ENCODE data around the gene NOP53.

- TF ChIP-seq CTCF (IDR thresholded peaks at IDR 0.05; ENCODE audit: insufficient read depth, low read length) (peak; percentile 57), POLR2AphosphoS5 (IDR thresholded peaks at IDR 0.05; ENCODE audit: low read depth) (no peak)
These were observed 32.0 kb upstream of the NOP53 start, which contains the start of gene EHD2 for GRCh38 chr19:47713046-47714021.
